CD14-positive monocyte (primary cell): ENCODE measurements around the gene ARFGAP3. TPM values are rescaled to one million over a fixed set of nuclear protein-coding genes. Genes with fewer than 3 reads are reported as not detected.
A peak's percentile ranks its signal among the peaks of the same experiment; 100 is the strongest.

Experiments used
- DNase-seq, 3 donors: peaks; one replicate each; pipeline ENCODE4 v3.0.0-alpha.2; 2011 to 2022
- H2AFZ ChIP-seq: 2 replicates; pipeline ENCODE4 v1.6.0; 2012; ENCODE audit warnings: mild to moderate bottlenecking, low read depth, low read length, inconsistent platforms; ENCODE audit not compliant: insufficient read depth, poor library complexity, severe bottlenecking
- H3K27ac ChIP-seq, 2 donors: 1 replicate in 1 of 2; 2 replicates in 1 of 2; pipeline ENCODE4 v1.5.1; 2012 to 2013; ENCODE audit warnings: low read length in 2 of 2, control low read depth in 1 of 2, inconsistent platforms in 1 of 2, low read depth in 1 of 2, mild to moderate bottlenecking in 1 of 2
- H3K27me3 ChIP-seq, 2 donors: one replicate each; pipeline versions ENCODE4 v1.6.0 to v1.6.1; 2011 to 2013; ENCODE audit warnings: low read length in 2 of 2; ENCODE audit not compliant: control insufficient read depth in 2 of 2, insufficient read depth in 2 of 2
- H3K36me3 ChIP-seq, 2 donors: replicated peaks in 1 of 2; 1 replicate in 1 of 2; 2 replicates in 1 of 2; pipeline versions ENCODE4 v1.5.1 to v1.6.1; 2012 to 2013; ENCODE audit warnings: low read length in 2 of 2, control low read depth in 1 of 2, inconsistent platforms in 1 of 2, mild to moderate bottlenecking in 1 of 2; ENCODE audit not compliant: insufficient read depth in 2 of 2, control insufficient read depth in 1 of 2
- H3K4me1 ChIP-seq, 2 donors: 1 replicate in 1 of 2; 2 replicates in 1 of 2; pipeline versions ENCODE4 v1.5.1 to v1.6.1; 2012 to 2013; ENCODE audit warnings: low read length in 2 of 2, control low read depth in 1 of 2, inconsistent platforms in 1 of 2, mild to moderate bottlenecking in 1 of 2, moderate library complexity in 1 of 2; ENCODE audit not compliant: insufficient read depth in 2 of 2, control insufficient read depth in 1 of 2
- H3K4me2 ChIP-seq: replicated peaks from 2 replicates; pipeline ENCODE3; 2012; ENCODE audit warnings: low read length, moderate library complexity, mild to moderate bottlenecking; ENCODE audit not compliant: poor library complexity, severe bottlenecking; ENCODE audit errors: extremely low read depth
- H3K4me3 ChIP-seq, 3 experiments: fragments of 200-600 bp in 1 of 3; sonication (generic) in 1 of 3; replicated peaks in 1 of 3; 1 replicate in 2 of 3; 2 replicates in 1 of 3; pipeline ENCODE4 v1.5.1; 2011 to 2013; ENCODE audit warnings: low read length in 3 of 3, mild to moderate bottlenecking in 3 of 3, control low read depth in 2 of 3, low read depth in 2 of 3, inconsistent platforms in 1 of 3, moderate library complexity in 1 of 3
- H3K79me2 ChIP-seq: 2 replicates; pipeline ENCODE4 v1.6.0; 2012; ENCODE audit warnings: mild to moderate bottlenecking, control low read depth, inconsistent platforms, low read length, moderate library complexity; ENCODE audit not compliant: insufficient read depth
- H3K9ac ChIP-seq: 2 replicates; pipeline ENCODE4 v1.6.0; 2017; ENCODE audit warnings: low read length, mild to moderate bottlenecking; ENCODE audit not compliant: insufficient read depth, poor library complexity, severe bottlenecking
- H3K9me3 ChIP-seq, 2 donors: replicated peaks in 1 of 2; 1 replicate in 1 of 2; 2 replicates in 1 of 2; pipeline versions ENCODE4 v1.5.1 to v1.6.1; 2012 to 2013; ENCODE audit warnings: low read length in 2 of 2, control low read depth in 1 of 2; ENCODE audit not compliant: control insufficient read depth in 1 of 2, insufficient read depth in 1 of 2
- H4K20me1 ChIP-seq: 2 replicates; pipeline ENCODE4 v1.6.0; 2012; ENCODE audit warnings: mild to moderate bottlenecking, low read length, control low read depth, moderate library complexity; ENCODE audit not compliant: insufficient read depth
- H3K27ac Mint-ChIP-seq, 7 donors: one replicate each; pipeline ENCODE4 v1.8.0; 2020; ENCODE audit warnings: mild to moderate bottlenecking in 7 of 7, mixed read lengths in 7 of 7, moderate library complexity in 6 of 7, inconsistent platforms in 2 of 7
- H3K27me3 Mint-ChIP-seq, 3 donors: one replicate each; pipeline ENCODE4 v1.8.0; 2021 to 2022; ENCODE audit warnings: low read depth in 3 of 3, mild to moderate bottlenecking in 3 of 3, mixed read lengths in 3 of 3, moderate library complexity in 3 of 3, inconsistent platforms in 1 of 3
- H3K36me3 Mint-ChIP-seq, 2 donors: one replicate each; pipeline ENCODE4 v1.8.0; 2020; ENCODE audit warnings: mixed read lengths in 2 of 2, inconsistent platforms in 1 of 2, mild to moderate bottlenecking in 1 of 2
- H3K4me1 Mint-ChIP-seq: one replicate; pipeline ENCODE4 v1.8.0; 2020; ENCODE audit warnings: mild to moderate bottlenecking, mixed read lengths
- H3K4me3 Mint-ChIP-seq, 2 donors: one replicate each; pipeline ENCODE4 v1.8.0; 2020; ENCODE audit warnings: mild to moderate bottlenecking in 2 of 2, mixed read lengths in 2 of 2, moderate library complexity in 1 of 2
- H3K9me3 Mint-ChIP-seq, 7 donors: one replicate each; pipeline ENCODE4 v1.8.0; 2020 to 2022; ENCODE audit warnings: mixed read lengths in 7 of 7, mild to moderate bottlenecking in 6 of 7, moderate library complexity in 6 of 7, inconsistent platforms in 2 of 7
- CTCF ChIP-seq: fragments of 200-600 bp; IDR thresholded peaks from one replicate; pipeline ENCODE4 v1.8.0; 2022; ENCODE audit warnings: antibody characterized with exemption, mild to moderate bottlenecking
- WGBS: methylation state at CpG from one replicate; pipeline ENCODE4 v1.1.5; 2013; ENCODE audit warnings: missing lambda C conversion rate; ENCODE audit not compliant: insufficient coverage; 5-methylcytosine and 5-hydroxymethylcytosine counted together
- intact Hi-C, 2 donors: fragments of 100-400 bp; cut with micrococcal nuclease; formaldehyde crosslinking; loops; one replicate each; pipeline versions ENCODE4 v1.15.0 to v1.15.1; 2023
- polyA plus RNA-seq, 3 donors: library from polyadenylated mRNA; depleted of rRNA in 1 of 3; unstranded in 2 of 3; stranded (reverse) in 1 of 3; fragments of 300-500 nt in 2 of 3; fragments of >200 nt in 1 of 3; fragmentation: Illumina TruSeq in 2 of 3; gene quantifications; 1 replicate in 2 of 3; 2 replicates in 1 of 3; pipeline ENCODE4 v1.2.3, GENCODE V29; 2012 to 2021

Gene ARFGAP3
- polyA plus RNA-seq, 3 donors, result 22.3 to 38.7 (median 34.8) TPM

- H3K4me3 ChIP-seq, result no peak overlapping the region
- no peak overlapping the region for H3K4me3 Mint-ChIP-seq
- no peaks in the 10 kb centered on the region for H3K9me3 Mint-ChIP-seq
- H3K9me3 ChIP-seq, result no peaks in the 10 kb centered on the region
- H3K9ac ChIP-seq, result no peak overlapping the region
- WGBS, result 96% methylated on average over 12 of the region's 12 CpGs
- no peak overlapping the region for H3K4me2 ChIP-seq
- H3K27me3 Mint-ChIP-seq, result no peaks in the 10 kb centered on the region
- H3K27ac ChIP-seq, result no peak overlapping the region
- intact Hi-C loops, result no loop called here
- no peaks in the 10 kb centered on the region for H3K27me3 ChIP-seq
- peaks cover 29% of the 10 kb centered on the region for H4K20me1 ChIP-seq
- no peak for TF ChIP-seq CTCF
- peaks cover 81 to 100% of the 10 kb centered on the region in 2 donors for H3K36me3 Mint-ChIP-seq
- peaks cover 97 to 100% of the 10 kb centered on the region in 2 donors for H3K36me3 ChIP-seq
- DNase-seq, result no peak
- H3K4me1 Mint-ChIP-seq, result no peaks in the 10 kb centered on the region
- H3K27ac Mint-ChIP-seq, result peak overlapping the region in 1 of 7 donors; percentile 21
- no peak overlapping the region for H2AFZ ChIP-seq
- no peaks in the 10 kb centered on the region for H3K4me1 ChIP-seq
- no peaks in the 10 kb centered on the region for H3K79me2 ChIP-seq
Observed at GRCh38 chr22:42877597-42878340, 20.7 kb upstream of the ARFGAP3 start.

GRCh38 chr22:42877158-42877557, 20.1 kb upstream of the ARFGAP3 start:
- WGBS, result 93% methylated on average over 5 of the region's 8 CpGs
- Mint-ChIP-seq H3K4me3 (no peak overlapping the region), H3K9me3 (no peaks in the 10 kb centered on the region), H3K27me3 (no peaks in the 10 kb centered on the region), H3K4me1 (no peaks in the 10 kb centered on the region), H3K27ac (peak overlapping the region in 2 of 7 donors; percentile 21 to 38), H3K36me3 (peaks cover 80 to 100% of the 10 kb centered on the region in 2 donors)
- H3K27ac ChIP-seq, result no peak overlapping the region
- no peaks in the 10 kb centered on the region for H3K4me1 ChIP-seq
- H3K9me3 ChIP-seq, result no peaks in the 10 kb centered on the region
- H3K27me3 ChIP-seq, result no peaks in the 10 kb centered on the region
- no peak overlapping the region for H3K9ac ChIP-seq
- no peak overlapping the region for H2AFZ ChIP-seq
- H3K4me3 ChIP-seq, result no peak overlapping the region
- intact Hi-C loops, result no loop called here
- peaks cover 97 to 100% of the 10 kb centered on the region in 2 donors for H3K36me3 ChIP-seq
- TF ChIP-seq CTCF, result no peak
- no peak for DNase-seq
- no peak overlapping the region for H3K4me2 ChIP-seq
- H3K79me2 ChIP-seq, result no peaks in the 10 kb centered on the region
- peaks cover 29% of the 10 kb centered on the region for H4K20me1 ChIP-seq
